GM21423 (cell line): ENCODE results near the gene SUPT3H.

Experiments used
- ATAC-seq: cut with Tn5 transposase; IDR thresholded peaks from one replicate; pipeline ENCODE4 v1.9.1; 2021; ENCODE audit warnings: mild to moderate bottlenecking, moderate library complexity; ENCODE audit not compliant: unreplicated experiment

The SUPT3H gene

DNA sequence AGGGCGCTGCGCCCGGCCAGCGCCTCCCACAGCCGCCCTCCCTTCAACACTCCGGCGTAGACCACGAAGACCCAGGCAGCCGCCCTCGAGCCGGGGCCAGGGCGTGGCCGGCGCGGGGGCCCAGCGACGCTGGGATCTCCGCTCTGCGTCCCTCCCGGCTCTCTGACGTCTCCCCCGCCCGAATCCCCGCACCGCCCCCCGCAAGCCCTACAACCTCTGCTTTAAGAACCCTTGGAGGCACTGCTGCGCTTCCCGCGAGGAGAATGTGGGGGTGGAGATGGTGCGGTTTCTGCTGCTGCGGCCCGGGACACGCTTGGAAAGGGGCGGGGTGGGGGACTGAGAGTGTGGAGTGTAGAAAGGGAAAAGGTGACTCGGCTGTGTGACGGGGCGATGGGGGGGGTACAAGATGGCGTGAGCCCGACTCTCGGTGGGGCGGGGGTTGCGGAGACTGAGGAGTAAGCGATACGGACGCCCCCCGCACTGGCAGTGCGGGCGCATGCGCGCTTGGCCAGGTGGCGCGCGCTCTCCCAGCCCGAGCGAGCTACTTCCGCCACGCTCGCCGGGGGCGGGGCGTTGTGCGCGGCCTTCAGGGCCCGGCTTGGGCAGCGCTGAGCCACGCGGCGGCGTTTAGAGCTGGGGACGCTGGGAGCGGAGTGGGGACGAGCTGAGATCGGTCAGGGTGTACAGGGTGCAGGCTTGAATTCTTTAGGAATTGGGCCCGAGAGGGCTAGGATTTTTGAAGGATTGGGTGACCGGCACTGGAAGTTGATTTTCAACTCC is at the start of gene SUPT3H:
Gene SUPT3H (minus strand): TSS at position 381 of the 780 bp plus-strand sequence.
- peak; percentile 87 for ATAC-seq

DNA sequence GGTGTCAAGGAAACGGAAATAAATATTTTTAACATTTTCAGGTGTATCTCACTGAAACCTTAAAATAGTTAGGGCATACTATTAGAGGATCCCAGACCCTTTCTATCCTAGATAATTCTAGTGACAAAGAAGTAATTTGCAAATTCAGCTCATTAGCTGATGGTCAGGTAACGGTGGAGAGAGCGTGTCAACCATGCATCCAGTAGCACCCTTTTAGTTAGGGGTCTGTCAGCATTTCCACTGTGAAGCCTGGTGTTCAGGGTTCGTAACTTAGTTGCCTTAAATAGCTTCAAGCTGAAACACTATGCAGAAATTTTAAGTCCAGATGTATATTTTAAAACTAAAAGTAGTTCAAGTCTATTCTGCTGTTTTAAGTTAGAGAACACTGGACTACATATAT is 48.5 kb upstream of the SUPT3H start:
- ATAC-seq, result no peak

DNA sequence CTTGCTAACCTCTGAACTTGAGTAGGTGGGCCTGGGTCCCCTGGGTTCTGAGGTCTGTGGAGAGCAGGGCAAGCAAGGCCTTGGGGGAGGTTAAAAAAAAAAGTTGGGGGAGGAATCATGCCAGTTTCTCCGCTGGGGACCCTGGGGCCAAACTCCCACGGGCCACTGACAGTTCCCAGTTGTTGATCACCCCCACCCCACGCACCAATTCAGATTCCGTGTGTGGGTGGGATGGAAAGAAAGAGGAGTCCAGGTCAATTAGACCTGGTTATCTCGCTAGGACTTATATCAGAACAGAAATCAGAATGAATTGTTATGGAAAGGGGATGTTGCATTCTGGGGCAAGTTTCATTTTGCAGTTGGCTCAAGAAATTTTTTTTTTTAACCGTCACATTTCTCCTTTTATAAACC is 46.7 kb upstream of the SUPT3H start:
- ATAC-seq, result no peak

DNA sequence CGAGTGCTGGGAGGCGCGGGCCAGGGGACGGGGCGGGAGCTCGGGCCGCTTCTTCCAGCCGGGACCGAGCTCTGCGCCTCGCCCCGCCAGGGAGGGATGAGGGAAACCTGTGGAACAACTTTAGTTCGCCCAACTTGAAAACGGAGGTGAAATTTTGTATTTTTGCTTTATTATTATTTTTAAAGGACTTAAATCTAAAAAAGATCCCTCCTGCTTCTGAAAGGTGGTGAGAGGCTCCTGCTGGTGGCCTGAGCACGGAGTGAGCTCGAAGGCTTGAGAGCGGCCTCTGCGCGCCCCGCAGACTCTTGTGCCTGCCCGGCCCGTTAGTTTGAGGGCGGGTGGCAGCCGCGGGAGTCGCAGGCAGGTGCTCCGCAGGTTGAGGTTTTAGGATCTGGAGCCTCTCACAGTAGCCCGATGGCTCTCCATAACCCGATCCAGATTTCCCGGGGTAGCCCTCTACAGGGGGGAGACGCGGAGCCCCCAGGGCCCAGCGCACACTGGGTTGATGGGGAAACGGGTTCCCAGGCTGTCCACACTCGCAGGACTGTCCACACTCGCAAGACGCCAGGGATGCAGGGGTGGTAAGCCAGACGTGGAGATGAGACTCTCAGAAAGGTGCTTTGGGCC is 46.2 kb upstream of the SUPT3H start:
- no peak for ATAC-seq

DNA sequence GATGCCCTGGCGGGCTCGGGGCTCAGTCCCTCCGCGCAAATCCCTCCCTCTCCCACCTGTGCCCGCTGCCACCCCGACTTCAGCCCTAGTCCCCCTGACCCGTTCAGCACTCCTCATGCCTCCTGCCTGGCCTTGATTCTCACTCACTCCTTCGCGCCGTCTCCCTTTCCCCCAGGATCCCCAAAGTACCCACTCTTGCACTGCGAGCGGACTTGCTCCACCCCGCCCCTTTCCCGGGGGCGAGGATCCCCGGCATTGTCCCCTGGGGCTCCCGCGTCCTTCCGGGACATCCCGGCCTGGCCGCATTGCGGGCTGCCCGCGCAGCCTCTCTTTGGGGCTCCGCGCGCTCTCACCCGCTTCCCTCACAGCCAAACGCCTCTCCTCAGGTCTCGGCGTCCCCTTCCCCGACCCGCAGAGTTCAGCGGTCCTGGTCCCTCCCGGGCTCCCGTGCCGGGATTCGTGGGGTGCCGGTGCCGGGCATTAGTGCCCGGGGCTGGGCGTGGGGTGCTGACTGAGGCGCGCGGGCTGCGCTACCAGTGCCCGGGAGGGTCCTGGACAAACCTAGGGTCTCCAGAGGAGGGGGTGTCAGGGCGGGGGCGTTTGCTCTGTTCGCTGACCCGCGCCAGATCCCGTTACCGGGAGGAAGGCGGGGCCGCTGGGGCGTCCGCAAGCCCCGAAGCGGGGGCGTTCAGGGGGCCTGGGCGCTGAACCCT is 45.5 kb upstream of the SUPT3H start:
- no peak for ATAC-seq

DNA sequence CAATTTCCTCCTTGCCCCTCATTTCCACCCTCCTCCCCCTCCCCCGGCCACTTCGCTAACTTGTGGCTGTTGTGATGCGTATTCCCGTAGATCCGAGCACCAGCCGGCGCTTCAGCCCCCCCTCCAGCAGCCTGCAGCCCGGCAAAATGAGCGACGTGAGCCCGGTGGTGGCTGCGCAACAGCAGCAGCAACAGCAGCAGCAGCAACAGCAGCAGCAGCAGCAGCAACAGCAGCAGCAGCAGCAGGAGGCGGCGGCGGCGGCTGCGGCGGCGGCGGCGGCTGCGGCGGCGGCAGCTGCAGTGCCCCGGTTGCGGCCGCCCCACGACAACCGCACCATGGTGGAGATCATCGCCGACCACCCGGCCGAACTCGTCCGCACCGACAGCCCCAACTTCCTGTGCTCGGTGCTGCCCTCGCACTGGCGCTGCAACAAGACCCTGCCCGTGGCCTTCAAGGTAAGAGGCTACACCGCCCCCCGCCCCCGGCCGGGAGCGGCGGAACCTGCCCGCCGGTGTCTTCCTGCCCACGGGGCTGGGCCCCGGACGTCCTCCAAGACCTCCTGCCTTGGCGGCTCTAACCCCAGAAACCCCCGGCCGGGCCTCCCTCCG is 44.9 kb upstream of the SUPT3H start:
- no peak for ATAC-seq

DNA sequence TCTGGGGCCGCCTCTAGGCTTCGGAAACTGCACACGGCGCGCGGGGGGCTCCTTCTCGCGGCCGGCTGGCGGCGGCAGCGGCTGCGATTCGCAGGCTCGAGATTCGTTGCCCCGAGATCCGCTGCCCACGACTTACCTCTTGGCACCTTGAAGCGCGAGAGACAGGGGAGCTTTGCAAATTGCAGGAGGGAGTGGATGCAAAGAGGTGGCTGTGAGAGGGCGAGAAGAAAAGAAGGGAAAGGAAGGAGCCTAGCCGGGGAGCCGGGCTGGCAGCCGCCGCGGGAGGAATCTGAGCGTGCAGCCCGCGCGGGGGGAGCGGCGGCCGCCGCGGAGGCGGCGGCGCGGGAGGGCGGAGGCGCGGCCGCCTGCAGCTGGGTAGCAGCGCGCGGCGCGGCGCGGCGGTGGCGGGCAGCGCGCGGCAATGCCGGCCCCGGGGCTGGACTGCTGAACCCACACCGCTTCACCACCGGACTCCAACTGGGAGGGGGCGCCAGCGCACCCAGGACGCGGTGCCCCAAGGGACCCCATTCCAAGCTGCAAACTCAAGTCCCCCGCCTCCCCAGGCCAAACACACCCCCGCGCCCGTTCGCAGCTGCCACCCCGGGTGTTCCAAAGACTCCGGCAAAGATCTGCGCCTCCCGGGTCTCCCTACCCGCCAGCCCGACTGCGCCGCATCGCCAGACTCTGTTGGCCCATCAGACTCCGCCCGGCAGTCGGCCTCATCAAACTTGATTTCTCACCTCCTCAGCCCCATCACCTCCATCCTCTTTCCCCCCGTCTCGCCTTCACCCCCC is 44.2 kb upstream of the SUPT3H start:
- ATAC-seq, result no peak

DNA sequence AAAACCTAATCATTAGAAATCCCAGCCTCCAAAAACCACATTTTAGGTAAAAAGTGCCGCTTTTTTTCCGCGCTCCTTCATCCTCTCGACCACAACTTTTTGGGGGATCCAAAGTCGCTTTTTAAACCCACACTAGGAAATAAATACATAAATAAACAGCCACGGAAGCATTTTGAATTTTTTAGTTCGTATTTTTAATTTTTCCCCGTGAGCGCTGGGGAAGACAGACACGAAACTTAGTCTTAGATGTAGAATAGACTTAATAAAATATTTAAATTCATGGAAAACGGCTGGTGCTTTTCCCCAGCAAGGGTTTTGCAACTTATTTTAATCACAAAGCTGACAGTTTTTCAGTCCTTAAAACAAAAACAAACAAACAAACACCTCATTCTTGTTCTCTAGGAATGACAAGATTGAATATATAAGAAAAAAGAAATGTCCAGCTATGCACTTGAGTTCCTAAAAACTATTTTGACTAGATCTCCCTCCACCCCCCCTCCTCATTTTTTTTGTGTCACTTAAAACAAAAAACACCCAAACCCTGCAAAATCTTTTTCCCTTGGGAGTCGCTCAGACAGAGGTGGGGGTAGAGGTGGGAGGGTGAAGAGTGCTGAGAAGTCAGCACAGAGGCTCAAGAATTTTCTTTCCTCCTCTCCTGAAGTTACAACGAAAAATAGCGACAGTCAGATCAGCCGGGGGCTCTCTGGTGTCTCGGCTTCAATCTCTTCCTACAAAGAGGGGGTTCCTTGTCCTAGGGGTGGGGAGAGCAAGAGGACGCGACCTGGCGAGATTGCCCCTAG is 43.4 kb upstream of the SUPT3H start:
- ATAC-seq, result no peak

DNA sequence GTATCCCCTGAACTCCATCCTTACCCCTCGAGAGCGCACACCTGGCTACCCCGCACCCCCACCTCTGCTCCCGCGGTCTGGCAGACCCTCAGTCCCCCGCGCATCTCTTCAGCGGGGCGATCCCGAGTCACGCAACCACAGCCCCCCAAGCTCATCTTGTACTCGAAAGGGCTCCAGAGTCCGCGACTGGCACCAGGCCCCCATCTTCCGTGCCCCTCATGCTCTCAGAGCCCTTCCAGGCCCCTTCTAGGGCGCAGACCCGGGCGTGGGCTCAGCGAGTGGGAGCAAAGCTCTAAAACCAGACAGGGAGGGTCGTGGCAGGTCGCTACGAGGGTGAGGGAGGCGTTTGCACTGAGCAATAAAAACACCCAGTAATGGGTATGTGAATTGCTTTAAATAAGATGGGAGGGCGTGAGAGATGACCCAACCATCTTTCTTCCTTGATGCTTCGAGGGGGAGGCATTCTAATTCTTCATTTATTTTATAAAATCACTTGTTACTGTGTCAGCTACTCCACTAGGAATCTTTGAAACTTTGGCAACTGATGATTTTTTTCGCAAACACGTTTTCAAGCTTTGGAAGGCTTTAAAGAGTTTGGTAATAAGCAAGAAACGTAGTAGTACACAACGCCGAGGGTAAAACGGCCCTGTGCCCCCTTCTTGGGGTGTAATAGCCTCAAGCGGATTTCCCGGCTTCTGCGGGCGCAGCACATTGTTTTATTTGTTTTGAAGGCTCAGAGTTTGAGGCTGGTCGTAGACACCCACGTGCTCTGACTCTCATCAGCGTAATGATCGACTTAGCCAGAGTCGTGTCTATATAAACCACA is 42.6 kb upstream of the SUPT3H start:
- ATAC-seq, result no peak

DNA sequence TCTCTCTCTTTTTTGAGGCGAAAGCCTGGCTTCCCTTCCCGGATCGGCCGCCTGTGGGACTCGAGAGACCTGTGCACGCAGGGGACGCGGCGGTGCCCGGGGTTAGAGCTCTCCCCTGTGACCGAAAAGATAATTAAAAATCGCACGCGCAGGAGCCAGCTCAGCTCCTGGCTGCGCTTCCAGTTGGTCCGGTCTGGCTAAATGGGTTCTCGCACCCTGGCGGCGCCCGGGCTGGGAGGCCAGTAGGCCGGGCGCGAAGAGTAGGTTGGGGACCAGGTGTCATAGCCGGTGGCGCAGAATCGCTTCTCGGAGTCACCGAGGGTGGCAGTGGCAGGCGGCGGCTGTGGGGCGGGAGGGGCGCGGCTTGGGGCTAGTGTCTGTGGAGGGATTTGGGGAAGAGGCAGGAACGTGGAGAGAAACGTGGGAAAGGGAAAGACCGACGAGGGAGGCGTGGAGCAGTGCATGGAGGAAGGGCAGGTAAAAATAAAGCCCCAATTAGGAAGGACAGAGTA is 41.9 kb upstream of the SUPT3H start:
- no peak for ATAC-seq

DNA sequence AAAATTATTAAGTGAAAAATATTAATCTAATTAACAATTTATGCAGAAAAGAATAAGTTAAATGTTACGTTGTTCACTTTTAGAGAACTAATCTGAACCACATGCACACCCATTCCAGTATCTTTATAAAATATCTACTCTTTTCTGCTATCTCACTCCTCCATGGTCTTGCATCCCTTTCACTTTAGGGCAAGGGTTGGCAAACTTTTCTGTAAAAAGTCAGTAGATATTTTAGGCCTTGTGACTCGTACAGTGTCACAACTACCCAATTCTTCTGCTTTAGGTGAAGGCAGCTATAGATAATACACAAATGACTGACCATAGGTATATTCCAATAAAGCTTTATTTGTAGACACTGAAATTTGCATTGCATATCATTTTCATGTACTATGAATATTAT is 39.7 kb upstream of the SUPT3H start:
- no peak for ATAC-seq

DNA sequence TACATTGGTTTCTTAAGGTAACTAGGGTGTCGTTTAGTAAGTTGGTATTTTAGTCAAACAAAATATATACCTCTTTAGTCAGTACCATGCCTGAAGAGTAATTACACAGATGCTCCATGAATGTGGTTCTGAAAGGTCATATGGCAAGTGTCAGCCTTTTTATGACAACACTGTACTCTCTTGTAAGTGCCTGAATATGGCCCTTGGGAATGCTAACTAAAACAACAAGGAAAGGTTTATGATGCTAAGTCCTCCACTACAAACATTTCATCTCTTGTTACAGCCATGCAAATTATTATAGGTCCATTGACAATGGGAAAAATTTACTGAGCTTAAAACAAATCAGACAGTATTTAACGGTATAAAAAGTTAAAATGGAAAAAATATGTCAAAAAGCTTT is 39.0 kb upstream of the SUPT3H start:
- ATAC-seq, result no peak

DNA sequence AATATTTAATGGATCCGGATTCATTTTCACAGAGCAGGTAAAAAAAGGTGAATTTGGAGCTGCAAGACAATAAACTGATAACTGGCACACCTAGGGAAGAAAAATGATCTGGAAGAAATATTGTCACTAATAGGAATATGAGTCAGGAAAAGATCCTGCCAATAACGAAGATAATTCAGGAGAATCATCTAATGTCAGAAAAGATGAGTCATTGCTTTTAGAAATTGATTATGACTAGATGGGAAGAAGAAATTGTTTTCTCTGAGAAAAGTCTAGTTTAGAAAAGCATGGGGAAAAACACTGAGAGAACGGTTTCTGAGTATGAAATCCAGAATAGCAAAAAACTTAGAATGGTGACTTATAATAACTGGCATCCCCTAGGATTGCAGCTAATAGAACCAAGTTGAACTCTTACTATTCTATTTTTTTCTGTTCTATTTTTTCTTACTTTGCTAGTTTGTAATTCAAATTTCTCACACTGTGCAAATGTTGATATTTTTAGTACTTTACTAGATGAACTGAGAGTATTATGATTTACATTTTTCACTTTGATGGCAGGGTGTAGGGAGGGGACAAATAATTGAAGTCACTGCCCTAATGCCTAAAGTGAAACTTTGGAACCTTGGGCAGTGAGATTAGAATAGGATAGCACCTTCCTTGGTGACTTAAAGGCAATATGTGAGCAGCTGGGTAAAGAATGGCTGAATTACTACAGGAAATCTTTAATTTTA is 38.2 kb upstream of the SUPT3H start:
- ATAC-seq, result no peak

DNA sequence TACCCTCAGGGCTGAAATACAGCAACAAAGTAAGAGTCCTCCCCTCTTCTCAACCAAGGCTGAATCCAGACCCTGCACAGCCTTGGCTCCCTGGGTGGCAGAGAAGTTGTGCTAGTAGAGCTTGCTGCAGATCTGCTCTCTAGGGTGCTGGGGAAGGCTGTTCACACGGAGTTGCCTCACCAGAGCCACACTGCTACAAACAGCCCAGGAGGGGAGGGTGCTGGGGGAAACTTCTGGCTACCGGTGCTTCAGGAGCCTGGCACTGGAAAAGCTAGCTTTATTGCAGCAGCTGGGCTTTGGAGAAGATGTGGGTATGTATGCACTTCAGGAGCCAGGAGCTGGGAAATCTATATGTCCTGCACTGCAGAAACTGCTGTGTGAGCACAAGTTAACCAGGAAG is 37.6 kb upstream of the SUPT3H start:
- no peak for ATAC-seq

DNA sequence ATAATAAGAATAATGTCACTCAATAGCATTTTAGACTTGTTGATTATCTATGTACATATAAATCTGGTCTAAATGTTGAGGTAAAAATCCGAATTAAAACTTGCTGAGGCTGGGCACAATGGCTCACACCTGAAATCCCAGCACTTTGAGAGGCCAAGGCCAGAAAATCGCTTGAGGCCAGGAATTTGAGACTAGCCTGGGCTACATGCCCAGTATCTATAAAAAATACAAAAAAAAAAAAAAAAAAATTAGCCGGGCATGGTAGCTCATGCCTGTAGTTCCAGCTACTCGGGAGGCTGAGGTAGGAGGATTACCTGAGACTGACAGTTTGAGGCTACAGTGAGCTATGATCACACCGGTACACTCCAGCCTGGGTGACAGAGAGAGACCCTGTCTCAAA is 34.2 kb upstream of the SUPT3H start:
- ATAC-seq, result no peak

DNA sequence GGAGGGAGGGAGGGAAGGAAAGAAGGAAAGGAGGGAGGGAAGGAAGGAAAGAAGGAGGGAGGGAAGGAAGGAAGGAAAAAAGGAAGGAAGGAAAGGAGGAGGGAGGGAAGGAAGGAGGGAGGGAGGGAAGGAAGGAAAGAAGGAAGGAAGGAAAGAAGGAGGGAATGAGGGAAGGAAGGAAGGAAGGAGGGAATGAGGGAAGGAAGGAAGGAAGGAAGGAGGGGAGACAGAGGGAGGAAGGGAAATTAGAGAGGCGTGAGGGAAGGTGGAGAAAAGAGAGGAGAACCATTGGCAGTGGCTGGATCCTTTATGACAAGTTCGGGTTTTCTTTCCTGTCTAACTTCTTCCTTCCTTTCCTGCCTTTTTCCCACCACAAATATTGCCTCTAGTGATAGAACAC is 22.3 kb upstream of the SUPT3H start:
- no peak for ATAC-seq

DNA sequence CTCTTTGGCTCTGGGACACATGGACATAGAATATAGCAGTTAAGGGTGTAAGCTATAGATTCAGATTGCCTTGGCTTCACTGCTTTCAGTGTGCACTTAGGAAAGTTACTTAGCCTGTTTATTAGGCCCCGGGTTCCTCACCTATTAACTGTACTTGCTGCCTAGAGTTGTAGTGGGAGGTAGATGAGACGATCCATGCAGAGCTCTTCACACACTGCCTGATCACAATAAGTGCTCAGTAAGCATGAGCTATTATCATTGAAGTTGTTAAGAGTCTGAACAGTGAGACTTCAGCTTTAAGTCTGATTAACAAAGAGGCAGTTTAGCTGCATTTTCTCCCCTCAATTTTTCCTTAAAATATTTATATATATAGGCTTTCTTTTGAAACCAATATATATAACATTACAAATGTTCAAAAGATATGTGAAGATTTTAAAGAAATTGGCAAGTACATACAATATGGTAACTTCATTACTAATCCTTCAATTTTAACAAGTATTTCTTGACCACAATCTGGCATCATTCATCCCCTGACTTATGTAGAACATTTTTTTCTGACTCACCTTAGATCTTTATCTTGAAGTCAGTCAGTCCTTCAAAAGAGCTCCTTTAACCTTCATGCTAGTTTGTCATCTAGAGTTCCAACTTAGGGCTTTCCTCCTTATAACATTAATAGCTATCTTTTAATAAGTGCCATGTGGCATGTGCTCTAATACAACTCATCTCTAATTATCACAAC is 20.5 kb upstream of the SUPT3H start:
- no peak for ATAC-seq
